Smooth muscle cell (in vitro differentiated cells): ENCODE data around the gene BAK1. TPM values are rescaled to one million over a fixed set of nuclear protein-coding genes. Genes with fewer than 3 reads are reported as not detected.

Experiments
- DNase-seq: peaks from one replicate; lab custom pipeline; 2025; ENCODE audit not compliant: unreplicated experiment; lab: John Stamatoyannopoulos, UW
- H2AFZ ChIP-seq: fragments of 200-600 bp; sonication (generic); 2 replicates; pipeline ENCODE4 v1.6.0; 2016; ENCODE audit warnings: antibody characterized with exemption, low read depth, mild to moderate bottlenecking
- H3F3A ChIP-seq: fragments of 200-600 bp; sonication (generic); 2 replicates; pipeline ENCODE4 v1.6.0; 2017; ENCODE audit warnings: antibody characterized with exemption, low read depth
- H3K27ac ChIP-seq: fragments of 200-600 bp; sonication (generic); 2 replicates; pipeline ENCODE4 v1.5.1; 2016; ENCODE audit warnings: low read depth, mild to moderate bottlenecking
- H3K27me3 ChIP-seq: fragments of 200-600 bp; sonication (generic); 2 replicates; pipeline ENCODE4 v1.6.1; 2016; ENCODE audit warnings: low read depth, mild to moderate bottlenecking
- H3K36me3 ChIP-seq: fragments of 200-600 bp; sonication (generic); 2 replicates; pipeline ENCODE4 v1.5.1; 2016; ENCODE audit warnings: low read depth
- H3K4me1 ChIP-seq: fragments of 200-600 bp; sonication (generic); 2 replicates; pipeline ENCODE4 v1.5.1; 2016; ENCODE audit warnings: low read depth
- H3K4me2 ChIP-seq: fragments of 200-600 bp; sonication (generic); 2 replicates; pipeline ENCODE4 v1.6.0; 2016; ENCODE audit warnings: mild to moderate bottlenecking
- H3K4me3 ChIP-seq: fragments of 200-600 bp; sonication (generic); 2 replicates; pipeline ENCODE4 v1.5.1; 2016; ENCODE audit warnings: mild to moderate bottlenecking
- H3K79me2 ChIP-seq: fragments of 200-600 bp; sonication (generic); 2 replicates; pipeline ENCODE4 v1.6.0; 2016; ENCODE audit warnings: low read depth, mild to moderate bottlenecking
- H3K9ac ChIP-seq: fragments of 200-600 bp; sonication (generic); 2 replicates; pipeline ENCODE4 v1.6.0; 2016; ENCODE audit warnings: low read depth
- H3K9me3 ChIP-seq: fragments of 200-600 bp; sonication (generic); replicated peaks from 2 replicates; pipeline ENCODE4 v1.5.1; 2016; ENCODE audit warnings: low read depth
- H4K20me1 ChIP-seq: fragments of 200-600 bp; sonication (generic); 2 replicates; pipeline ENCODE4 v1.6.0; 2016; ENCODE audit warnings: low read depth
- WGBS: methylation state at CpG from one replicate; pipeline ENCODE4 v1.1.7; 2016; ENCODE audit warnings: low lambda C conversion rate; 5-methylcytosine and 5-hydroxymethylcytosine counted together
- polyA plus RNA-seq: library from polyadenylated mRNA; unstranded; fragments of >200 nt; fragmentation: Nextera tagmentation; extraction: Ambion mirVana; gene quantifications from 2 replicates; pipeline ENCODE4 v1.2.1, GENCODE V29; 2016
- total RNA-seq: library from RNA; depleted of rRNA; stranded (reverse); fragments of >200 nt; gene quantifications from 2 replicates; pipeline ENCODE4 v1.2.3, GENCODE V29; 2014
- TF ChIP-seq, protein P1 (sequence below): fragments of 200-600 bp; sonication (generic); IDR thresholded peaks from 2 replicates; pipeline ENCODE4 v1.5.1; 2017; ENCODE audit warnings: borderline replicate concordance, mild to moderate bottlenecking, antibody characterized with exemption; ENCODE audit not compliant: insufficient read depth, poor library complexity, severe bottlenecking

The BAK1 gene
- total and polyA plus RNA-seq, 2 experiments from 2014 or later, result 23.6 to 50.4 TPM

DNA sequence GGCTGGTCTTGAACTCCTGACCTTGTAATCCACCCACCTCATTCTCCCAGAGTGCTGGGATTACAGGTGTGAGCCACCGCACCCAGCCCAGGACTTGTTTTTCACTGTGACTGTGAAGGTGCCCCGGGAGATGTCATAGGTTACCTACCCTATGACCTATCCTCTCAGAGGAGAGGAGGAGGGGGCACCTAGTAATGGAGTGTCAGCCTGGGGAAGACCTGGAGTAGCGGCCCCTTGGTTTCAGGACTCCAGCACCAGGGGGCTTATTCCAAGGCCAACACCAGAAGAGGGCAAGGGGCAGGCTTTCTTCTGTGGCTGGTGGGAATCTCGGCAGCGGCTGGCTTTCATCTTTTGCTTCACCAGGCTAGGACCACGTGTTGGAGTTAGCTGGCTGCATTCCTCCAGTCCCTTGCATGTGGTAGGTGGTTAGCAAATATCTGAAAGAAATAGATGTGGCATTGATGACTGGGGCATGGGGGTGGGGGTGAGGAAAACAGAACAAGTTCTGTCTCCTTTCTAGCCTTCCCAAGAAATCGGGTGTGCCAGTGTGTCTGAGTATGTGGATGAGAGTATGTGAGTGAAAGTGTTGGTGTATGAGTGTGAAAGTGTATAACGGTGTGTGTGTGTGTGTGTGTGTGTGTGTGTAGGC is 33.2 kb upstream of the BAK1 start:
- H3K36me3 ChIP-seq, result no peaks in the 10 kb centered on the region
- no peaks in the 10 kb centered on the region for H3K27me3 ChIP-seq
- TF ChIP-seq, protein P1, sequence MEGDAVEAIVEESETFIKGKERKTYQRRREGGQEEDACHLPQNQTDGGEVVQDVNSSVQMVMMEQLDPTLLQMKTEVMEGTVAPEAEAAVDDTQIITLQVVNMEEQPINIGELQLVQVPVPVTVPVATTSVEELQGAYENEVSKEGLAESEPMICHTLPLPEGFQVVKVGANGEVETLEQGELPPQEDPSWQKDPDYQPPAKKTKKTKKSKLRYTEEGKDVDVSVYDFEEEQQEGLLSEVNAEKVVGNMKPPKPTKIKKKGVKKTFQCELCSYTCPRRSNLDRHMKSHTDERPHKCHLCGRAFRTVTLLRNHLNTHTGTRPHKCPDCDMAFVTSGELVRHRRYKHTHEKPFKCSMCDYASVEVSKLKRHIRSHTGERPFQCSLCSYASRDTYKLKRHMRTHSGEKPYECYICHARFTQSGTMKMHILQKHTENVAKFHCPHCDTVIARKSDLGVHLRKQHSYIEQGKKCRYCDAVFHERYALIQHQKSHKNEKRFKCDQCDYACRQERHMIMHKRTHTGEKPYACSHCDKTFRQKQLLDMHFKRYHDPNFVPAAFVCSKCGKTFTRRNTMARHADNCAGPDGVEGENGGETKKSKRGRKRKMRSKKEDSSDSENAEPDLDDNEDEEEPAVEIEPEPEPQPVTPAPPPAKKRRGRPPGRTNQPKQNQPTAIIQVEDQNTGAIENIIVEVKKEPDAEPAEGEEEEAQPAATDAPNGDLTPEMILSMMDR, result no peak
- no peak overlapping the region for H3K9ac ChIP-seq
- H3K79me2 ChIP-seq, result no peaks in the 10 kb centered on the region
- peak overlapping the region; percentile 70 for H3K27ac ChIP-seq
- H3K9me3 ChIP-seq, result no peaks in the 10 kb centered on the region
- H2AFZ ChIP-seq, result no peak overlapping the region
- 53% methylated on average over 8 of the region's 8 CpGs for WGBS
- H3F3A ChIP-seq, result peaks cover 11% of the 10 kb centered on the region
- DNase-seq, result no peak
- H3K4me1 ChIP-seq, result peaks cover 23% of the 10 kb centered on the region
- no peak overlapping the region for H3K4me3 ChIP-seq
- peak overlapping the region; percentile 41 for H3K4me2 ChIP-seq
- no peaks in the 10 kb centered on the region for H4K20me1 ChIP-seq

DNA sequence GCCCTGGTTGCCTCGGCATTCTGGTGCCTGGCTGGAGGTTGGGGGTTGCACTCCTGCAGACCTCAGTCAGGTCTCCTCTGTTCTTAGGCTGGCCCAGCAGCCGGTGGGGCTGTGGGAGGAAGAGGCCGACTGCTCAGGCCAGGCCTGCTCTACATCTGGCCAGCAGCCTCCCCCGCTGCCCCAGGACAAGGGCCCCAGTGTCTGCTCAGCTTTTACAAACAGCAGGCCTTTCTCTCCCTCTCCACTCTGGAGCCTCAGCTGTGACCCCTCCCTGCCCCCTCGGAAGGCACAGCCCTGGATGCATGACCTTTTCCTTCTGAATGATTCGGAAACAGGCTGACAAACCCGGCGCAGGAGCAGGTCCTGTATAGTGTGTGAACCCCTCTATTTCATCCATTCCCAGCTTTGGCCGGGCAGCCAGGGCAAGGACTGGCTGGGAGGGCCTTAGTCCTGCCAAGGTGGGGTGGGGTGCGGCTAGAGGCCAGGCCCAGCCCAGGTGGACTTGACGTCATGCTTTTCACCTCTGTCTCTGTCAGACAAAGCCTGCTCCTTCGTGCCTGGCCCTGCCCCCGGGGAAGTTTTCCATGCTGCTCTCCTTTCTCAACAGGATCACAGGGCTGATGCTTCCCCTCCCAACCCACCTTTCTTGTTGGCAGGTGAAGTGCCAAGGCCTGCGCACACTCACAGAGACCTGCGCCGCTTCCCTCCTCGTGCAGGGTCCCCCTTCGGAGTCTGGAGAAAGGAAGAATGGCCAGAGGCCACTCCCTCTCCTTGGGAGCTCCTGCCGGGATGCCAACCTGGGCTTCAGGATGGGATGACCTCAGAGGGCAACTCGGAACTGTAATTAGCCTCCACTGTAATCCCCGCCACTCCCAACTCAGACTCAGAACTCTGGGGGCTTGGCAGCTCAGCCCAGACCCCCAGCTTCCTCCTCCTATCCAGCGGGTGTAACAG is 31.0 kb upstream of the BAK1 start:
- TF ChIP-seq, protein P1, result no peak
- no peaks in the 10 kb centered on the region for H4K20me1 ChIP-seq
- H3K9ac ChIP-seq, result no peak overlapping the region
- peaks cover 11% of the 10 kb centered on the region for H3F3A ChIP-seq
- no peaks in the 10 kb centered on the region for H3K27me3 ChIP-seq
- peak overlapping the region; percentile 28 for H3K4me2 ChIP-seq
- no peaks in the 10 kb centered on the region for H3K9me3 ChIP-seq
- 54% methylated on average over 22 of the region's 22 CpGs for WGBS
- H2AFZ ChIP-seq, result peak overlapping the region; percentile 67
- H3K36me3 ChIP-seq, result no peaks in the 10 kb centered on the region
- no peak for DNase-seq
- H3K4me1 ChIP-seq, result peaks cover 23% of the 10 kb centered on the region
- H3K79me2 ChIP-seq, result no peaks in the 10 kb centered on the region
- no peak overlapping the region for H3K4me3 ChIP-seq
- peak overlapping the region; percentile 28 for H3K27ac ChIP-seq

DNA sequence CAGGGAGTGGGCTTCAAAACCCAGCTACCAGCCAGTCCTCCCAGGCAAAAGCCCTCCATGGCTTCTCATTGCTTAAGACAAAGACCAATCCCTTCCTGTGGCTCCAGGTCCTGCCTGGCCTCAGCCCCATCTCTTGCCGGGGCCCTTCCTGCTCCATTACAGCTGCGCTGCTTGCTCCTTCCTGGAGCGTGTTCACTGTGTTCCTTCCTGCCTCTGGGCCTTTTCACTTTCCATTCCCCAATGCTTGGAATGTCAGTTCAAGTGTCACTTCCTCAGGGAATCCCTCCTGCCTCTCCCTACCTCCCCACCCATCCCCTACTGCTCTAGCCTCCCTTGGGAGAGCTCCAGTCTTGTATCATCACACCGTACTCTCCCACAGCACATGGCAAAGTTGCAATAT is 30.0 kb upstream of the BAK1 start:
- TF ChIP-seq, protein P1, result no peak
- H3K27me3 ChIP-seq, result no peaks in the 10 kb centered on the region
- no peaks in the 10 kb centered on the region for H3K9me3 ChIP-seq
- H3K4me3 ChIP-seq, result no peak overlapping the region
- H3K79me2 ChIP-seq, result no peaks in the 10 kb centered on the region
- H3K4me1 ChIP-seq, result peaks cover 23% of the 10 kb centered on the region
- peak overlapping the region; percentile 19 for H3K27ac ChIP-seq
- H3K4me2 ChIP-seq, result peak overlapping the region; percentile 28
- H3F3A ChIP-seq, result peaks cover 11% of the 10 kb centered on the region
- peak overlapping the region; percentile 67 for H2AFZ ChIP-seq
- DNase-seq, result no peak
- 79% methylated on average over 4 of the region's 4 CpGs for WGBS
- no peaks in the 10 kb centered on the region for H4K20me1 ChIP-seq
- H3K36me3 ChIP-seq, result no peaks in the 10 kb centered on the region
- no peak overlapping the region for H3K9ac ChIP-seq
